Measurements from ENCODE around the gene CGRRF1. TPM values are rescaled to one million over a fixed set of nuclear protein-coding genes. Genes with fewer than 3 reads are reported as not detected.

The CGRRF1 gene
- total RNA-seq, 1 experiment from 2014 or later, result 19.1 TPM

GRCh38 chr14:54497224-54497623 is 12.5 kb upstream of the CGRRF1 start:
- H3K9ac ChIP-seq (ENCODE audit: extremely low read depth, insufficient read length, low read length), result no peak overlapping the region
- TF ChIP-seq CTCF (conservative IDR thresholded peaks at IDR 0.05), result no peak
- no peak overlapping the region for H4K91ac ChIP-seq (ENCODE audit: insufficient read length, low read depth, low read length)
- Mint-ChIP-seq H3K36me3 (ENCODE audit: insufficient read depth in 1 of 3, low read depth in 3 of 3) (no peaks in the 10 kb centered on the region; a peak in 1 of 7 replicates), H3K4me1 (peaks cover 5 to 8% of the 10 kb centered on the region in 2 experiments; a peak in 3 of 4 replicates), H3K27me3 (ENCODE audit: low read depth) (no peaks in the 10 kb centered on the region), H3K4me3 (no peak overlapping the region), H3K27ac (no peak overlapping the region), H3K9me3 (no peaks in the 10 kb centered on the region)
- no peaks in the 10 kb centered on the region for H4K20me1 ChIP-seq (ENCODE audit: control insufficient read depth, insufficient read depth, insufficient read length)
- no peak overlapping the region for H3K23ac ChIP-seq (ENCODE audit: insufficient read length, low read depth, low read length)
- no peak overlapping the region for H3K4me2 ChIP-seq (ENCODE audit: insufficient read depth, insufficient read length, low read length)
- no peak overlapping the region for H3T11ph ChIP-seq (ENCODE audit: low read length)
- H3K23me2 ChIP-seq (ENCODE audit: insufficient read length, low read depth, low read length, poor library complexity, severe bottlenecking), result no peaks in the 10 kb centered on the region
- no peak for DNase-seq
- H4K8ac ChIP-seq (replicated peaks; ENCODE audit: insufficient read length, low read depth, low read length), result no peak overlapping the region
- no CpG with 5 or more reads among the region's 2 CpGs for WGBS (ENCODE audit: extremely low coverage, insufficient read length, low lambda C conversion rate)
- H3K27ac ChIP-seq (ENCODE audit: insufficient read length, low read depth, low read length), result no peak overlapping the region
- H3K4ac ChIP-seq (ENCODE audit: low read depth, low read length), result no peak overlapping the region
- no peaks in the 10 kb centered on the region for H3K27me3 ChIP-seq (ENCODE audit: insufficient read depth, low read length)
- H2BK20ac ChIP-seq (ENCODE audit: low read depth, low read length, poor library complexity, severe bottlenecking), result no peak overlapping the region
- no peak overlapping the region for H2BK15ac ChIP-seq (ENCODE audit: low read depth, low read length)
- no peaks in the 10 kb centered on the region for H3K79me1 ChIP-seq (ENCODE audit: insufficient read depth, low read depth, low read length, poor library complexity, severe bottlenecking)
- no peak overlapping the region for H2BK12ac ChIP-seq (ENCODE audit: insufficient read length, low read depth, low read length)
- H3K14ac ChIP-seq (ENCODE audit: insufficient read depth, low read length), result no peak overlapping the region
- no peak overlapping the region for H2AFZ ChIP-seq (ENCODE audit: low read length)
- no peak overlapping the region for H4K5ac ChIP-seq (ENCODE audit: insufficient read length, low read depth, low read length)
- no peak overlapping the region for H3K18ac ChIP-seq (ENCODE audit: insufficient read length, low read depth, low read length)
- H2AK5ac ChIP-seq (ENCODE audit: insufficient read length, low read length), result no peak overlapping the region
- H3K9me3 ChIP-seq (ENCODE audit: control insufficient read depth, low read depth, low read length), result no peaks in the 10 kb centered on the region
- no peak overlapping the region for H2BK5ac ChIP-seq (ENCODE audit: insufficient read length, low read length)
- no peak overlapping the region for H3K56ac ChIP-seq (ENCODE audit: insufficient read length, low read depth, low read length)
- H3K79me2 ChIP-seq (ENCODE audit: insufficient read depth, low read length), result no peaks in the 10 kb centered on the region
- no peaks in the 10 kb centered on the region for H3K4me1 ChIP-seq (ENCODE audit: insufficient read depth, low read length)
- no peak overlapping the region for H2BK120ac ChIP-seq (ENCODE audit: low read depth, low read length, poor library complexity, severe bottlenecking)

Measured in H9 (cell line).